BJ (cell line): ENCODE data around the gene SOX1. TPM values are rescaled to one million over a fixed set of nuclear protein-coding genes. Genes with fewer than 3 reads are reported as not detected.

ENCODE experiments used
- CTCF ChIA-PET: fragments of 350-600 bp; formaldehyde crosslinking; extraction: SDS; loops from one replicate; lab custom pipeline; 2021; ENCODE audit warnings: antibody characterized with exemption, inconsistent platforms; lab: Yijun Ruan, JAX
- POLR2A ChIA-PET: fragments of 300-600 bp; sonication (Branson Sonifier 250); formaldehyde crosslinking; extraction: SDS; loops from one replicate; lab custom pipeline; 2021; ENCODE audit warnings: antibody characterized with exemption; lab: Charles Lee
- DNase-seq: peaks from one replicate; pipeline ENCODE4 v3.0.0-alpha.2; 2011; ENCODE audit warnings: low read depth
- H3K27me3 ChIP-seq: 2 replicates; pipeline ENCODE4 v1.6.0; 2011; ENCODE audit warnings: low read length; ENCODE audit not compliant: control insufficient read depth, insufficient read depth
- H3K36me3 ChIP-seq: 2 replicates; pipeline ENCODE4 v1.5.1; 2011; ENCODE audit warnings: low read length; ENCODE audit not compliant: control insufficient read depth, insufficient read depth
- H3K4me3 ChIP-seq: 2 replicates; pipeline ENCODE4 v1.5.1; 2011; ENCODE audit warnings: low read depth, mild to moderate bottlenecking, control low read depth, low read length
- CTCF ChIP-seq: IDR thresholded peaks from 2 replicates; pipeline ENCODE4 v1.5.1; 2011; ENCODE audit warnings: low read depth, mild to moderate bottlenecking, control low read depth, inconsistent platforms, low read length, moderate library complexity; ENCODE audit not compliant: insufficient read depth
- polyA plus RNA-seq: library from polyadenylated mRNA; depleted of rRNA; stranded (reverse); fragments of >200 nt; gene quantifications from 2 replicates; pipeline ENCODE4 v1.2.3, GENCODE V29; 2011

Gene SOX1
- polyA plus RNA-seq, 1 experiment = not detected

- POLR2A ChIA-PET = no interaction called here
These were observed 12.1 kb downstream of the SOX1 start for GRCh38 chr13:112078879-112079531.

GRCh38 chr13:112079696-112080095 is 12.7 kb downstream of the SOX1 start:
- Histone ChIP-seq H3K4me3 (no peak overlapping the region), H3K27me3 (peaks cover 9% of the 10 kb centered on the region; the same call in 1 of the 2 replicates), H3K36me3 (no peaks in the 10 kb centered on the region)
- POLR2A ChIA-PET = no interaction called here
- no peak for TF ChIP-seq CTCF
- CTCF ChIA-PET = no interaction called here
- no peak for DNase-seq

More at GRCh38 chr13:112078879-112079531, 12.1 kb downstream of the SOX1 start:
- TF ChIP-seq CTCF = no peak
- Histone ChIP-seq H3K36me3 (no peaks in the 10 kb centered on the region), H3K4me3 (no peak overlapping the region), H3K27me3 (peaks cover 13% of the 10 kb centered on the region)
- CTCF ChIA-PET = no interaction called here
- DNase-seq = no peak

- CTCF ChIA-PET = no interaction called here
- no peak for DNase-seq
- Histone ChIP-seq H3K27me3 (no peaks in the 10 kb centered on the region), H3K36me3 (no peaks in the 10 kb centered on the region), H3K4me3 (no peak overlapping the region)
- POLR2A ChIA-PET = no interaction called here
- no peak for TF ChIP-seq CTCF
These were observed 17.0 kb downstream of the SOX1 start for GRCh38 chr13:112083971-112084370.

- DNase-seq = no peak
- no peaks in the 10 kb centered on the region for H3K27me3 ChIP-seq
- no peak for TF ChIP-seq CTCF
- H3K36me3 ChIP-seq = no peaks in the 10 kb centered on the region
- H3K4me3 ChIP-seq = no peak overlapping the region
- ChIA-PET POLR2A (no interaction called here), CTCF (no interaction called here)
These were observed 25.5 kb downstream of the SOX1 start for GRCh38 chr13:112092453-112092852.

GRCh38 chr13:112095354-112095753 is 28.4 kb downstream of the SOX1 start:
- no peak for DNase-seq
- Histone ChIP-seq H3K4me3 (no peak overlapping the region), H3K36me3 (no peaks in the 10 kb centered on the region), H3K27me3 (no peaks in the 10 kb centered on the region)
- no peak for TF ChIP-seq CTCF
- CTCF ChIA-PET = no interaction called here
- POLR2A ChIA-PET = no interaction called here
